HCT116 (cell line): ENCODE results near the gene STX19.

ENCODE experiments used
- ATF3 ChIP-seq: IDR thresholded peaks from 2 replicates; pipeline ENCODE4 v1.6.1; 2012
- CTCF ChIP-seq, 3 experiments: fragments of 200-600 bp in 1 of 3; sonication (generic) in 1 of 3; IDR thresholded peaks in 2 of 3; conservative IDR thresholded peaks in 1 of 3; 2 replicates each; pipeline ENCODE4 v1.5.1; 2012 to 2017; ENCODE audit warnings: low read depth in 2 of 3, low read length in 2 of 3, antibody characterized with exemption in 1 of 3, borderline replicate concordance in 1 of 3, control low read depth in 1 of 3, mild to moderate bottlenecking in 1 of 3, mixed read lengths in 1 of 3, mixed run types in 1 of 3, moderate library complexity in 1 of 3; ENCODE audit not compliant: insufficient read depth in 1 of 3
- RAD21 ChIP-seq: IDR thresholded peaks from 2 replicates; pipeline ENCODE4 v1.6.1; 2012; ENCODE audit warnings: low read depth, mild to moderate bottlenecking
- TF ChIP-seq, protein P1 (sequence below): IDR thresholded peaks from 2 replicates; pipeline ENCODE4 v1.6.1; 2012

- TF ChIP-seq, protein P1, sequence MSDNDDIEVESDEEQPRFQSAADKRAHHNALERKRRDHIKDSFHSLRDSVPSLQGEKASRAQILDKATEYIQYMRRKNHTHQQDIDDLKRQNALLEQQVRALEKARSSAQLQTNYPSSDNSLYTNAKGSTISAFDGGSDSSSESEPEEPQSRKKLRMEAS = 0 out of 2 replicates have a peak, but pooled peaks have one; percentile 30
- no peak for TF ChIP-seq CTCF (IDR thresholded peaks at IDR 0.05 in 2 of 3, conservative IDR thresholded peaks at IDR 0.05 in 1 of 3; ENCODE audit: borderline replicate concordance in 1 of 3, insufficient read depth in 1 of 3, low read depth in 2 of 3, low read length in 2 of 3)
- TF ChIP-seq ATF3 = no peak
- no peak for TF ChIP-seq RAD21
Observed at GRCh38 chr3:93973131-93974126, 55.0 kb downstream of the STX19 start, which contains the start of gene PROS1.
